IMR-90 (cell line): ENCODE data around the gene TLCD1. TPM values are rescaled to one million over a fixed set of nuclear protein-coding genes. Genes with fewer than 3 reads are reported as not detected.

Experiments used
- ATAC-seq: fragments of 200-7000 bp; cut with Tn5 transposase; 2 replicates; pipeline ENCODE4 v1.9.1; 2020; ENCODE audit warnings: low read depth, mild to moderate bottlenecking, moderate library complexity
- BruUV-seq: library from RNA; stranded (reverse); fragments of 400-500 nt; replicated peaks from 2 replicates; lab custom pipeline; 2021; lab: Mats Ljungman, UMichigan
- CTCF ChIA-PET: fragments of 300-600 bp; formaldehyde crosslinking; extraction: SDS; loops from one replicate; lab custom pipeline; 2021; ENCODE audit warnings: antibody characterized with exemption; lab: Yijun Ruan, JAX
- POLR2A ChIA-PET: fragments of 300-600 bp; sonication (Branson Sonifier 250); formaldehyde crosslinking; loops from one replicate; lab custom pipeline; 2022; ENCODE audit warnings: antibody characterized with exemption; ENCODE audit not compliant: unreplicated experiment; lab: Charles Lee
- DNase-seq: peaks from one replicate; pipeline ENCODE4 v3.0.0; 2013
- H2AFZ ChIP-seq: replicated peaks from 2 replicates; pipeline ENCODE3; 2013; ENCODE audit warnings: low read length, mild to moderate bottlenecking; ENCODE audit not compliant: poor library complexity
- H2AK5ac ChIP-seq: 2 replicates; pipeline ENCODE4 v1.6.1; 2013; ENCODE audit warnings: low read depth, low read length, inconsistent platforms
- H2AK9ac ChIP-seq: replicated peaks from 2 replicates; pipeline ENCODE3; 2013; ENCODE audit warnings: mild to moderate bottlenecking, low read depth, low read length, moderate library complexity; ENCODE audit not compliant: poor library complexity
- H2BK120ac ChIP-seq: 2 replicates; pipeline ENCODE4 v1.6.1; 2013; ENCODE audit warnings: low read depth, low read length, inconsistent platforms
- H2BK15ac ChIP-seq: 3 replicates; pipeline ENCODE4 v1.6.1; 2013; ENCODE audit warnings: low read depth, low read length, inconsistent platforms
- H2BK20ac ChIP-seq: 2 replicates; pipeline ENCODE4 v1.6.1; 2013; ENCODE audit warnings: low read depth, mild to moderate bottlenecking, inconsistent platforms, low read length, moderate library complexity
- H2BK5ac ChIP-seq: 2 replicates; pipeline ENCODE4 v1.6.1; 2013; ENCODE audit warnings: mild to moderate bottlenecking, low read depth, low read length, inconsistent platforms; ENCODE audit not compliant: poor library complexity, severe bottlenecking
- H3K14ac ChIP-seq: replicated peaks from 2 replicates; pipeline ENCODE4 v1.6.1; 2013; ENCODE audit warnings: low read depth, low read length, inconsistent platforms
- H3K18ac ChIP-seq: 2 replicates; pipeline ENCODE4 v1.6.1; 2013; ENCODE audit warnings: low read depth, low read length, control low read depth
- H3K23ac ChIP-seq: 2 replicates; pipeline ENCODE4 v1.6.1; 2013; ENCODE audit warnings: low read depth, low read length, inconsistent platforms
- H3K27ac ChIP-seq: 2 replicates; pipeline ENCODE4 v1.5.1; 2013; ENCODE audit warnings: mild to moderate bottlenecking, control low read depth, low read length; ENCODE audit not compliant: insufficient read depth
- H3K27me3 ChIP-seq: 2 replicates; pipeline ENCODE4 v1.6.1; 2013; ENCODE audit warnings: low read length; ENCODE audit not compliant: control insufficient read depth, insufficient read depth
- H3K36me3 ChIP-seq: 2 replicates; pipeline ENCODE4 v1.6.1; 2013; ENCODE audit warnings: low read length, mixed read lengths; ENCODE audit not compliant: control insufficient read depth, insufficient read depth
- H3K4ac ChIP-seq: 2 replicates; pipeline ENCODE4 v1.6.1; 2013; ENCODE audit warnings: low read depth, low read length, inconsistent platforms
- H3K4me1 ChIP-seq: 2 replicates; pipeline ENCODE4 v1.6.1; 2013; ENCODE audit warnings: low read length, mixed read lengths; ENCODE audit not compliant: control insufficient read depth, insufficient read depth
- H3K4me2 ChIP-seq: 2 replicates; pipeline ENCODE4 v1.6.1; 2013; ENCODE audit warnings: low read depth, mild to moderate bottlenecking, control low read depth, low read length, moderate library complexity
- H3K4me3 ChIP-seq: 2 replicates; pipeline ENCODE4 v1.5.1; 2013; ENCODE audit warnings: low read depth, mild to moderate bottlenecking, control low read depth, low read length, moderate library complexity; ENCODE audit not compliant: insufficient read depth
- H3K56ac ChIP-seq: 2 replicates; pipeline ENCODE4 v1.6.1; 2013; ENCODE audit warnings: low read length, inconsistent platforms; ENCODE audit not compliant: insufficient read depth; ENCODE audit errors: extremely low read depth
- H3K79me1 ChIP-seq, 2 experiments: 2 replicates each; pipeline ENCODE4 v1.6.1; 2013; ENCODE audit warnings: low read length in 2 of 2, inconsistent platforms in 1 of 2, low read depth in 1 of 2
- H3K9ac ChIP-seq: 2 replicates; pipeline ENCODE4 v1.6.1; 2013; ENCODE audit warnings: low read depth, low read length, control low read depth
- H3K9me1 ChIP-seq: 2 replicates; pipeline ENCODE4 v1.6.1; 2013; ENCODE audit warnings: low read length, inconsistent platforms; ENCODE audit not compliant: insufficient read depth
- H3K9me3 ChIP-seq: 2 replicates; pipeline ENCODE4 v1.6.1; 2013; ENCODE audit warnings: low read length; ENCODE audit not compliant: control insufficient read depth, insufficient read depth
- H4K20me1 ChIP-seq: 2 replicates; pipeline ENCODE4 v1.6.1; 2013; ENCODE audit warnings: low read length, inconsistent platforms; ENCODE audit not compliant: insufficient read depth
- H4K5ac ChIP-seq: 2 replicates; pipeline ENCODE4 v1.6.1; 2013; ENCODE audit warnings: mild to moderate bottlenecking, low read depth, low read length, control low read depth
- H4K8ac ChIP-seq, 2 experiments: 2 replicates each; pipeline ENCODE4 v1.6.1; 2013; ENCODE audit warnings: low read depth in 2 of 2, low read length in 2 of 2, control low read depth in 1 of 2, inconsistent platforms in 1 of 2
- H4K91ac ChIP-seq: 2 replicates; pipeline ENCODE4 v1.6.1; 2013; ENCODE audit warnings: low read depth, low read length, inconsistent platforms; ENCODE audit not compliant: insufficient read depth
- BHLHE40 ChIP-seq: fragments of 150-350 bp; IDR thresholded peaks from 2 replicates; pipeline ENCODE4 v1.6.1; 2016; ENCODE audit warnings: mild to moderate bottlenecking, low read depth, low read length
- CEBPB ChIP-seq: IDR thresholded peaks from 2 replicates; pipeline ENCODE4 v1.6.1; 2012; ENCODE audit warnings: low read depth, low read length, improper control_type of control experiment
- CHD1 ChIP-seq: IDR thresholded peaks from 2 replicates; pipeline ENCODE4 v1.6.1; 2012; ENCODE audit warnings: low read depth, low read length, improper control_type of control experiment
- CTCF ChIP-seq: conservative IDR thresholded peaks from 2 replicates; pipeline ENCODE4 v1.5.1; 2012; ENCODE audit warnings: mild to moderate bottlenecking, low read depth, low read length, improper control_type of control experiment
- ELK1 ChIP-seq: fragments of 150-350 bp; IDR thresholded peaks from 2 replicates; pipeline ENCODE4 v1.6.1; 2016; ENCODE audit warnings: low read depth, mild to moderate bottlenecking, low read length, moderate library complexity, borderline replicate concordance
- FOS ChIP-seq: fragments of 150-350 bp; IDR thresholded peaks from 2 replicates; pipeline ENCODE4 v1.6.1; 2016; ENCODE audit warnings: low read depth, low read length
- MAFK ChIP-seq: IDR thresholded peaks from 2 replicates; pipeline ENCODE4 v1.6.1; 2012; ENCODE audit warnings: low read depth, low read length, improper control_type of control experiment
- MAZ ChIP-seq: IDR thresholded peaks from 2 replicates; pipeline ENCODE4 v1.6.1; 2012; ENCODE audit warnings: low read depth, mild to moderate bottlenecking, low read length, improper control_type of control experiment, moderate library complexity, borderline replicate concordance
- MXI1 ChIP-seq: IDR thresholded peaks from 2 replicates; pipeline ENCODE4 v1.6.1; 2012; ENCODE audit warnings: low read depth, mild to moderate bottlenecking, low read length, moderate library complexity, borderline replicate concordance
- NFE2L2 ChIP-seq: fragments of 150-350 bp; IDR thresholded peaks from 2 replicates; pipeline ENCODE4 v1.6.1; 2016; ENCODE audit warnings: low read depth, mild to moderate bottlenecking, low read length
- POLR2A ChIP-seq: IDR thresholded peaks from 2 replicates; pipeline ENCODE4 v1.6.1; 2012; ENCODE audit warnings: mild to moderate bottlenecking, low read depth, low read length
- RAD21 ChIP-seq: IDR thresholded peaks from 2 replicates; pipeline ENCODE4 v1.6.1; 2012; ENCODE audit warnings: low read length, improper control_type of control experiment
- RCOR1 ChIP-seq: IDR thresholded peaks from 2 replicates; pipeline ENCODE4 v1.6.1; 2012; ENCODE audit warnings: mild to moderate bottlenecking, low read length, improper control_type of control experiment; ENCODE audit not compliant: insufficient replicate concordance
- RFX5 ChIP-seq: IDR thresholded peaks from 2 replicates; pipeline ENCODE4 v1.8.0; 2012; ENCODE audit warnings: low read depth, mild to moderate bottlenecking, low read length, moderate library complexity
- SMC3 ChIP-seq: fragments of 150-350 bp; IDR thresholded peaks from 2 replicates; pipeline ENCODE4 v1.6.1; 2016; ENCODE audit warnings: low read depth, mild to moderate bottlenecking, antibody characterized with exemption, low read length, moderate library complexity
- USF2 ChIP-seq: fragments of 150-350 bp; IDR thresholded peaks from 2 replicates; pipeline ENCODE4 v1.6.1; 2017; ENCODE audit warnings: mild to moderate bottlenecking, antibody characterized with exemption, low read length, low read depth
- WGBS, 2 experiments: methylation state at CpG; one replicate each; pipeline versions ENCODE4 v1.1.5 to v1.1.7; 2013; ENCODE audit warnings: missing lambda C conversion rate in 2 of 2; ENCODE audit not compliant: insufficient read length in 1 of 2; ENCODE audit errors: extremely low coverage in 2 of 2; 5-methylcytosine and 5-hydroxymethylcytosine counted together
- dilution Hi-C: fragments of 300-500 bp; cut with HindIII; formaldehyde crosslinking; loops from one replicate; pipeline ENCODE4 v1.14.3; 2018; ENCODE audit warnings: low sequenced_read_pairs; ENCODE audit not compliant: unreplicated experiment
- in situ Hi-C: fragments of 300-500 bp; cut with MboI; formaldehyde crosslinking; loops from 3 replicates; pipeline ENCODE4 v1.14.3; 2019; ENCODE audit warnings: low sequenced_read_pairs, inconsistent platforms, mixed read lengths
- intact Hi-C: fragments of 100-400 bp; cut with micrococcal nuclease; formaldehyde crosslinking; loops from 2 replicates; pipeline ENCODE4 v1.10.0; 2022
- polyA plus RNA-seq, 3 experiments: library from polyadenylated mRNA; depleted of rRNA; stranded (reverse); fragments of >200 nt; gene quantifications; 2 replicates each; pipeline ENCODE4 v1.2.3, GENCODE V29; 2012; ENCODE audit warnings: low replicate concordance in 1 of 3
- total RNA-seq: library from RNA; depleted of rRNA; stranded (reverse); fragments of >200 nt; gene quantifications from 2 replicates; pipeline ENCODE4 v1.2.3, GENCODE V29; 2012

The TLCD1 gene
- total and polyA plus RNA-seq, 2 of the 4 experiments (the other 2 are of a cell fraction), result 3.6 to 9.3 TPM

- peaks cover 23% of the 10 kb centered on the region; the same call in 1 of the 2 replicates for H3K9me1 ChIP-seq
- no peaks in the 10 kb centered on the region for H3K9me3 ChIP-seq
- no peak overlapping the region for H3K4me3 ChIP-seq
- in situ Hi-C loops (no loop called here), intact Hi-C loops (no loop called here), dilution Hi-C loops (no loop called here)
- WGBS, 2 experiments, result no CpG with 5 or more reads among the region's 2 CpGs
- H3K36me3 ChIP-seq, result peaks cover 32% of the 10 kb centered on the region
- no peak overlapping the region for H3K4ac ChIP-seq
- H3K4me2 ChIP-seq, result peak overlapping the region; percentile 97; the same call in 1 of the 2 replicates
- H4K20me1 ChIP-seq, result peaks cover 26% of the 10 kb centered on the region; the same call in 1 of the 2 replicates
- DNase-seq (no peak), ATAC-seq (no peak)
- no peak overlapping the region for H2AFZ ChIP-seq
- H3K79me1 ChIP-seq, result peaks cover 3 to 51% of the 10 kb centered on the region in 2 experiments; a peak in 2 of 4 replicates
- no peak overlapping the region for H2BK5ac ChIP-seq
- ChIA-PET POLR2A (no interaction called here), CTCF (interaction anchor here (0.6 kb wide), 1 partner anchor 65 kb away, joined by 7 read pairs; no protein-coding TSS in a partner anchor)
- no peak overlapping the region for H4K91ac ChIP-seq
- peak overlapping the region; percentile 32 for H2AK9ac ChIP-seq
- H3K4me1 ChIP-seq, result peaks cover 19% of the 10 kb centered on the region
- H3K27ac ChIP-seq, result no peak overlapping the region
- H2BK20ac ChIP-seq, result no peak overlapping the region
- H3K14ac ChIP-seq, result no peak overlapping the region
- H4K8ac ChIP-seq, result no peak overlapping the region
- no peaks in the 10 kb centered on the region for H3K27me3 ChIP-seq
- BruUV-seq, result no TSS peak
- no peak overlapping the region for H2AK5ac ChIP-seq
- TF ChIP-seq MAZ (no peak), CHD1 (no peak), NFE2L2 (no peak), CEBPB (no peak), USF2 (no peak), SMC3 (no peak), CTCF (no peak), POLR2A (no peak), MAFK (no peak), MXI1 (no peak), BHLHE40 (no peak), FOS (no peak), ELK1 (no peak), RAD21 (no peak), RCOR1 (no peak), RFX5 (no peak)
- no peak overlapping the region for H2BK15ac ChIP-seq
- H3K18ac ChIP-seq, result no peak overlapping the region
- no peak overlapping the region for H4K5ac ChIP-seq
- no peak overlapping the region for H2BK120ac ChIP-seq
- no peak overlapping the region for H3K56ac ChIP-seq
- peak overlapping the region; percentile 90 for H3K23ac ChIP-seq
- H3K9ac ChIP-seq, result no peak overlapping the region
These were observed 10.8 kb downstream of the TLCD1 start for GRCh38 chr17:28715217-28715616.
